NOMO-1 treated with dmso at 0.1 percent for 144 hours (cell line): ENCODE measurements around the gene MAD1L1.

Experiments used
- DNase-seq: peaks from one replicate; lab custom pipeline; 2025; ENCODE audit not compliant: unreplicated experiment; lab: John Stamatoyannopoulos, UW

MAD1L1 gene

GRCh38 chr7:1777122-1777521, 455.6 kb downstream of the MAD1L1 start:
- DNase-seq = no peak

GRCh38 chr7:1775389-1775788, 457.4 kb downstream of the MAD1L1 start:
- no peak for DNase-seq

DNA sequence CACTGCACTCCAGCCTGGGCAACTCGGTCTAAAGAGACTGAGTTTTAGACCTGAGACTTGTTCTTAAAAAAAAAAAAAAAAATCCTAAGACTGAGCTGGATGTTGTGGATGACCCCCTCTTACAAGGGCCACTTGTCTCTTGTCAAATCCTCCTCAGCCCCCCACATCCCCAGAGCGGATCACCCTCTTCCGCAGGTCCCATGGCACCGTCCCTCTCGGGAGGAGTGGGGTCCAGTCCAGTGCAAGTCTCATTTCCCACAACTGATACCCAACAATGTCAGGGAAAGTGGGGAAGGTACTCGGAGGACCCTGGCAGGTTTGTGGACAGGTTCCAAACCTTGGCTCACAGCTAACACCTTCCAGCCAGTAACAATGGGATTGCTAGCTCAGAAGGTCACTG, 462.4 kb downstream of the MAD1L1 start:
- no peak for DNase-seq

DNA sequence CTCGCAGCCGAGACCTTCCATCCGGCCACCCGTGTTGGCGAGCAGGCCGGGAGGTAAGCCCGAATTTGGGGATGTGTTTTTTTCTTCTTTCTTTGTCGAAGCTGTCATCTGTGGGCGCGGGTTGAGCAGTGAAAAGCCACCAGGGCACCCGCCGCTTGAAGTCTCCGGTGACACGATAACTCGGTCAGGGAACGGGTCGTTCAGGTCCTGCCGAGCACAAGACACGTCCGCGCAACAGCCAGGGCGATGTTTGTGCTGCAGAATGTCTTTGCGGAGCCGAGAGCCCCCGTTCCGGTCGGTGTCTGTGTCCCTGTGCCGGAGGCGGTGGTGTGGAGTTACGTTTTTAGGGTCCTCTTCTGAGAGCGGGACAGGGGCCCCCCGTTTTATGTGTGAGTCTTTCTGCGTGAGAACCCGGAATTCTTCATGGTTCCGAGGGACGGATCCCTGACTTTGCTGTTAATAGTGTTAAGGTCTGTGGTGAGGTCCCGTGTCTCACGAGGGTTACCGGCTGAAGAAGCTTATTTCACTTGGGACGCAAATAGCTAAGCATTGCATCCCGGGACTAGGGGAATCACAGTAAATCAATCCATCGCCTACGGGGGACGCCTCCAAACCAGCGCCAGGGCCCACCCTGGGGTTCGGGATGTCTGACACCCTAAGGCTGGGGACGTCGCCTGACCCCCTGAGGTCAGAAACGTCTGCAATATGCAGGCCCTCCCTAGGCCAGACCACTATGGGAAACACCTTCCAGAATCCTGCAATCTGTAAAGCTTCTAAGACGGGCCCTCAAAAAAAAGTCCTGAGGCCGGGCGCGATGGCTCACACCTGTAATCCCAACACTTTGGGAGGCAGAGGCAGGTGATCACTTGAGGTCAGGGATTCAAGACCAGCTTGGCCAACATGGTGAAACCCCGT, 463.2 kb downstream of the MAD1L1 start:
- DNase-seq = no peak

DNA sequence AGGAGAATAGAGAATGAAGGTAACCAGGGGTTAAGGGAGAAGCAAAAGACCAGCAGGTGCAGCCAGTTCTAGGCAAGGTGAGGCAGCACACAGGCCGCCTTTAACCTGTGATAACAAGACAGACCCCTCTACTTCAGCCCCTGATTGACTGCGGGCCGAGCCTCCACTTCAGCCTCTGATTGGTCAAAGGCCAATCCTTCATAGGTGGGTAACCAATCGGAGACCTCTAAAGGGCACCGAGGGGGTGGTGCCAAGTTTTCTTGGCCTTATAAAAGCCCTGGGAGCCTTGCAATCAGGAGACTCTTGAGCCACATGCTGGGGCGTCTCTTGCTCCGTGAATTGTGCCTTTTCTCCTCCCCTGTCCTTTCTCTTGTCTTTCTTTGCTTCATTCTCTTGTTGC, 463.9 kb downstream of the MAD1L1 start:
- DNase-seq = no peak

- no peak for DNase-seq
Observed at GRCh38 chr7:1767524-1767923, 465.2 kb downstream of the MAD1L1 start.
